HepG2 (cell line): ENCODE measurements around the gene CSNK1D. TPM values are rescaled to one million over a fixed set of nuclear protein-coding genes. Genes with fewer than 3 reads are reported as not detected.

Experiments
- ARNTL ChIP-seq: sonication (generic); formaldehyde crosslinking; IDR thresholded peaks from 2 replicates; pipeline ENCODE4 v1.4.0; 2020; ENCODE audit warnings: mild to moderate bottlenecking, missing genetic modification reagents
- CBX1 ChIP-seq: IDR thresholded peaks from one replicate; pipeline ENCODE4 v1.6.1; 2016; ENCODE audit warnings: antibody characterized with exemption, low read depth
- DR1 ChIP-seq: sonication (generic); formaldehyde crosslinking; IDR thresholded peaks from 2 replicates; pipeline ENCODE4 v1.8.0; 2021; ENCODE audit warnings: mild to moderate bottlenecking, missing genetic modification reagents, inconsistent platforms
- HDAC2 ChIP-seq: sonication (generic); formaldehyde crosslinking; IDR thresholded peaks from 2 replicates; pipeline ENCODE4 v1.4.0; 2020; ENCODE audit warnings: missing genetic modification reagents
- HINFP ChIP-seq: sonication (generic); formaldehyde crosslinking; IDR thresholded peaks from 2 replicates; pipeline ENCODE4 v1.4.0; 2020; ENCODE audit warnings: low read depth, mild to moderate bottlenecking, missing genetic modification reagents
- IRX3 ChIP-seq: sonication (generic); formaldehyde crosslinking; IDR thresholded peaks from 2 replicates; pipeline ENCODE4 v1.8.1; 2023; ENCODE audit warnings: mild to moderate bottlenecking, low read depth, missing genetic modification reagents, borderline replicate concordance
- MXD1 ChIP-seq: sonication (generic); formaldehyde crosslinking; IDR thresholded peaks from 2 replicates; pipeline ENCODE4 v1.4.0; 2020; ENCODE audit warnings: mild to moderate bottlenecking, missing genetic modification reagents
- NFE2 ChIP-seq: sonication (generic); formaldehyde crosslinking; IDR thresholded peaks from 2 replicates; pipeline ENCODE4 v1.4.0; 2020; ENCODE audit warnings: missing genetic modification reagents
- PRDM15 ChIP-seq: sonication (generic); formaldehyde crosslinking; IDR thresholded peaks from 2 replicates; pipeline ENCODE4 v1.4.0; 2020; ENCODE audit warnings: missing genetic modification reagents
- TCF7L2 ChIP-seq: IDR thresholded peaks from 2 replicates; pipeline ENCODE4 v1.6.1; 2011; ENCODE audit warnings: mild to moderate bottlenecking, low read depth, low read length, moderate library complexity
- UBTF ChIP-seq: sonication (generic); formaldehyde crosslinking; IDR thresholded peaks from 2 replicates; pipeline ENCODE4 v1.4.0; 2020; ENCODE audit warnings: mild to moderate bottlenecking, missing genetic modification reagents
- ZNF24 ChIP-seq: fragments of 450-650 bp; IDR thresholded peaks from 2 replicates; pipeline ENCODE4 v1.6.1; 2017; ENCODE audit warnings: antibody characterized with exemption, mild to moderate bottlenecking
- ZNF274 ChIP-seq: sonication (generic); formaldehyde crosslinking; IDR thresholded peaks from 2 replicates; pipeline ENCODE4 v1.5.1; 2020; ENCODE audit warnings: mild to moderate bottlenecking, missing genetic modification reagents
- ZNF598 ChIP-seq: sonication (generic); formaldehyde crosslinking; IDR thresholded peaks from 2 replicates; pipeline ENCODE4 v1.5.1; 2020; ENCODE audit warnings: mild to moderate bottlenecking, missing genetic modification reagents, borderline replicate concordance
- ZNF770 ChIP-seq: sonication (generic); formaldehyde crosslinking; IDR thresholded peaks from 2 replicates; pipeline ENCODE4 v1.5.0; 2020; ENCODE audit warnings: mild to moderate bottlenecking, missing genetic modification reagents
- ZNF772 ChIP-seq: sonication (generic); formaldehyde crosslinking; IDR thresholded peaks from 2 replicates; pipeline ENCODE4 v1.5.0; 2020; ENCODE audit warnings: mild to moderate bottlenecking, missing genetic modification reagents
- ZNF850 ChIP-seq: sonication (generic); formaldehyde crosslinking; conservative IDR thresholded peaks from 2 replicates; pipeline ENCODE4 v1.9.0; 2021; ENCODE audit warnings: mild to moderate bottlenecking, missing genetic modification reagents
- ZNF878 ChIP-seq: sonication (generic); formaldehyde crosslinking; IDR thresholded peaks from 2 replicates; pipeline ENCODE4 v1.8.1; 2023; ENCODE audit warnings: mild to moderate bottlenecking, missing genetic modification reagents, moderate library complexity
- ZSCAN9 ChIP-seq: IDR thresholded peaks from 2 replicates; pipeline ENCODE4 v1.6.1; 2016; ENCODE audit warnings: borderline replicate concordance
- polyA plus RNA-seq, 8 experiments: library from polyadenylated mRNA; depleted of rRNA in 3 of 8; stranded (reverse) in 7 of 8; unstranded in 1 of 8; fragments of >200 nt; fragmentation: Illumina TruSeq in 4 of 8; extraction: Trizol in 4 of 8; gene quantifications; 2 replicates each; pipeline versions ENCODE4 v1.2.1 to v1.2.3, GENCODE V29; 2011 to 2016; ENCODE audit warnings: low read depth in 4 of 8, missing spikeins in 1 of 8, mixed read lengths in 1 of 8; ENCODE audit not compliant: insufficient read depth in 1 of 8
- total RNA-seq, 5 experiments: library from RNA; depleted of rRNA; stranded (reverse); fragments of >200 nt; fragmentation: Illumina TruSeq; extraction: Trizol; gene quantifications; 2 replicates each; pipeline ENCODE4 v1.2.3, GENCODE V29; 2016; ENCODE audit warnings: low read depth in 1 of 5

Gene CSNK1D
- total and polyA plus RNA-seq, 2 of the 13 experiments (the other 11 are each of a cell fraction or from before 2014, with no cell fraction given): 31.5 to 128 TPM

- no peak; the same call in 1 of the 2 replicates for TF ChIP-seq UBTF (CRISPR knock-in tag)
- TF ChIP-seq NFE2: no peak
- TF ChIP-seq IRX3 (CRISPR knock-in tag): 0 out of 2 replicates have a peak, but pooled peaks have one; percentile 56
- TF ChIP-seq ARNTL (CRISPR knock-in tag): no peak; the same call in 1 of the 2 replicates
- no peak; the same call in 1 of the 2 replicates for TF ChIP-seq ZSCAN9 (CRISPR knock-in tag)
- 0 out of 2 replicates have a peak, but pooled peaks have one; percentile 45 for TF ChIP-seq HINFP (CRISPR knock-in tag)
- TF ChIP-seq ZNF598 (CRISPR knock-in tag): no peak
- no peak for TF ChIP-seq CBX1
- no peak for TF ChIP-seq ZNF274
- TF ChIP-seq ZNF24: no peak
- TF ChIP-seq PRDM15: 0 out of 2 replicates have a peak, but pooled peaks have one; percentile 45
- TF ChIP-seq MXD1 (CRISPR knock-in tag): peak; percentile 60; the same call in 1 of the 2 replicates
- 0 out of 2 replicates have a peak, but pooled peaks have one; percentile 26 for TF ChIP-seq ZNF878
- TF ChIP-seq TCF7L2: no peak
- no peak for TF ChIP-seq ZNF850
- TF ChIP-seq DR1 (CRISPR knock-in tag): peak; percentile 59; the same call in 1 of the 2 replicates
- peak; percentile 33; the same call in 1 of the 2 replicates for TF ChIP-seq HDAC2
- no peak for TF ChIP-seq ZNF770 (CRISPR knock-in tag)
- TF ChIP-seq ZNF772 (CRISPR knock-in tag): no peak; the same call in 1 of the 2 replicates
These were observed 30.4 kb downstream of the CSNK1D start (continued) for GRCh38 chr17:82242977-82243647.
